ENCODE measurements around the gene STK10.

GRCh38 chr5:172008111-172008455, 179.9 kb downstream of the STK10 start:
- TF ChIP-seq ZNF274 (IDR thresholded peaks at IDR 0.05; ENCODE audit: low read depth, low read length) = no peak
- no peak for TF ChIP-seq SUZ12 (IDR thresholded peaks at IDR 0.05; ENCODE audit: extremely low read depth, insufficient read depth, insufficient read length)
- TF ChIP-seq YY1 (IDR thresholded peaks at IDR 0.05; ENCODE audit: insufficient read depth, insufficient read length) = no peak
